A549 (cell line): ENCODE data around the gene BCAT1. TPM values are rescaled to one million over a fixed set of nuclear protein-coding genes. Genes with fewer than 3 reads are reported as not detected.

Experiments used
- ATAC-seq, 2 experiments: fragments of 200-7000 bp in 1 of 2; fragments of >200 bp in 1 of 2; cut with Nextera tagmentation in 1 of 2; cut with Tn5 transposase in 1 of 2; 3 replicates each; pipeline versions ENCODE4 v1.8.0 to v1.9.1; 2018 to 2020; ENCODE audit warnings: mild to moderate bottlenecking in 1 of 2, moderate library complexity in 1 of 2
- CTCF ChIA-PET: fragments of 300-600 bp; sonication (Branson Sonifier 250); formaldehyde crosslinking; extraction: SDS; loops from one replicate; lab custom pipeline; 2021; ENCODE audit warnings: antibody characterized with exemption, inconsistent platforms; lab: Yijun Ruan, JAX
- POLR2A ChIA-PET: fragments of 350-600 bp; formaldehyde crosslinking; extraction: SDS; loops from one replicate; lab custom pipeline; 2021; ENCODE audit warnings: antibody characterized with exemption, inconsistent platforms; lab: Yijun Ruan, JAX
- DNase-seq, 2 experiments: peaks; one replicate each; pipeline versions ENCODE4 v3.0.0 to v3.0.0-alpha.2; 2011 to 2016; ENCODE audit warnings: low read depth in 1 of 2, low spot score in 1 of 2
- FAIRE-seq: peaks from 2 replicates; lab custom pipeline; 2011; peaks lifted over from hg19 to GRCh38; lab: Jason Lieb, UNC
- H3K27ac ChIP-seq, 2 experiments: fragments of >200 bp; sonication (Bioruptor Twin); formaldehyde crosslinking; 3 replicates each; pipeline ENCODE4 v1.5.1; 2016 to 2017
- H3K4me1 ChIP-seq: fragments of >200 bp; sonication (Bioruptor Twin); formaldehyde crosslinking; 3 replicates; pipeline ENCODE4 v1.6.1; 2016
- H3K4me2 ChIP-seq: fragments of >200 bp; sonication (Bioruptor Twin); formaldehyde crosslinking; 3 replicates; pipeline ENCODE4 v1.6.1; 2016
- H3K4me3 ChIP-seq: fragments of >200 bp; sonication (Bioruptor Twin); formaldehyde crosslinking; 3 replicates; pipeline ENCODE4 v1.5.1; 2016
- H3K9me3 ChIP-seq: fragments of >200 bp; sonication (Bioruptor Twin); formaldehyde crosslinking; 3 replicates; pipeline ENCODE4 v1.6.1; 2016
- CBX8 ChIP-seq: fragments of 200-600 bp; sonication (generic); IDR thresholded peaks from 2 replicates; pipeline ENCODE4 v1.6.1; 2016
- CHD4 ChIP-seq: fragments of 200-600 bp; sonication (generic); IDR thresholded peaks from 2 replicates; pipeline ENCODE4 v1.6.1; 2016; ENCODE audit warnings: antibody characterized with exemption, mild to moderate bottlenecking, borderline replicate concordance
- FOSB ChIP-seq: fragments of 250-450 bp; sonication (Bioruptor Pico); IDR thresholded peaks from 2 replicates; pipeline ENCODE4 v1.5.0; 2020; ENCODE audit warnings: mild to moderate bottlenecking, moderate library complexity
- FOSL2 ChIP-seq, 2 experiments: fragments of 450-650 bp in 1 of 2; fragments of >200 bp in 1 of 2; sonication (Bioruptor Twin) in 1 of 2; formaldehyde crosslinking; IDR thresholded peaks; 2 replicates each; pipeline versions ENCODE4 v1.5.0 to v1.6.1; 2016 to 2020; ENCODE audit warnings: mild to moderate bottlenecking in 1 of 2, moderate library complexity in 1 of 2
- FOXS1 ChIP-seq: fragments of 250-450 bp; sonication (Bioruptor Pico); IDR thresholded peaks from 2 replicates; pipeline ENCODE4 v1.5.0; 2020; ENCODE audit warnings: mild to moderate bottlenecking, moderate library complexity
- HEYL ChIP-seq: fragments of 250-450 bp; sonication (Bioruptor Pico); IDR thresholded peaks from 2 replicates; pipeline ENCODE4 v1.8.0; 2021; ENCODE audit warnings: mild to moderate bottlenecking, moderate library complexity
- MAZ ChIP-seq: fragments of 150-350 bp; IDR thresholded peaks from 2 replicates; pipeline ENCODE4 v1.6.1; 2014; ENCODE audit warnings: antibody characterized with exemption, low read depth, low read length, borderline replicate concordance
- SREBF2 ChIP-seq: fragments of 450-650 bp; IDR thresholded peaks from 2 replicates; pipeline ENCODE4 v1.6.1; 2014; ENCODE audit warnings: mild to moderate bottlenecking, moderate library complexity
- ZC3H11A ChIP-seq: fragments of 450-650 bp; IDR thresholded peaks from 2 replicates; pipeline ENCODE4 v1.6.1; 2014; ENCODE audit warnings: antibody characterized with exemption, mild to moderate bottlenecking
- ZFP36 ChIP-seq: fragments of 450-650 bp; IDR thresholded peaks from 2 replicates; pipeline ENCODE4 v1.6.1; 2014; ENCODE audit warnings: borderline replicate concordance; ENCODE audit not compliant: partially characterized antibody
- ZSCAN20 ChIP-seq: fragments of 250-450 bp; sonication (Bioruptor Pico); IDR thresholded peaks from 2 replicates; pipeline ENCODE4 v1.8.0; 2022; ENCODE audit warnings: mild to moderate bottlenecking, moderate library complexity
- WGBS: methylation state at CpG from one replicate; pipeline ENCODE4 v1.1.6; 2017; ENCODE audit errors: missing lambda C conversion rate; 5-methylcytosine and 5-hydroxymethylcytosine counted together
- polyA plus RNA-seq, 4 experiments: library from polyadenylated mRNA; depleted of rRNA in 3 of 4; stranded (reverse); fragments of >200 nt; fragmentation: RNase III in 1 of 4; extraction: RNeasy Plus Mini Kit Qiagen cat#74134 plus additional on column Dnase treatment in 1 of 4; gene quantifications; 2 replicates in 3 of 4; 3 replicates in 1 of 4; pipeline ENCODE4 v1.2.3, GENCODE V29; 2011 to 2017
- TF ChIP-seq, protein P1 (sequence below): fragments of >200 bp; sonication (Bioruptor Twin); formaldehyde crosslinking; IDR thresholded peaks from 3 replicates; pipeline ENCODE4 v1.5.1; 2016
- TF ChIP-seq, protein P2 (sequence below): fragments of 450-650 bp; IDR thresholded peaks from 2 replicates; pipeline ENCODE4 v1.6.1; 2014; ENCODE audit warnings: antibody characterized with exemption

Gene BCAT1
- polyA plus RNA-seq, 2 of the 4 experiments (the other 2 are of a cell fraction): 10.5 to 14.6 TPM

DNA sequence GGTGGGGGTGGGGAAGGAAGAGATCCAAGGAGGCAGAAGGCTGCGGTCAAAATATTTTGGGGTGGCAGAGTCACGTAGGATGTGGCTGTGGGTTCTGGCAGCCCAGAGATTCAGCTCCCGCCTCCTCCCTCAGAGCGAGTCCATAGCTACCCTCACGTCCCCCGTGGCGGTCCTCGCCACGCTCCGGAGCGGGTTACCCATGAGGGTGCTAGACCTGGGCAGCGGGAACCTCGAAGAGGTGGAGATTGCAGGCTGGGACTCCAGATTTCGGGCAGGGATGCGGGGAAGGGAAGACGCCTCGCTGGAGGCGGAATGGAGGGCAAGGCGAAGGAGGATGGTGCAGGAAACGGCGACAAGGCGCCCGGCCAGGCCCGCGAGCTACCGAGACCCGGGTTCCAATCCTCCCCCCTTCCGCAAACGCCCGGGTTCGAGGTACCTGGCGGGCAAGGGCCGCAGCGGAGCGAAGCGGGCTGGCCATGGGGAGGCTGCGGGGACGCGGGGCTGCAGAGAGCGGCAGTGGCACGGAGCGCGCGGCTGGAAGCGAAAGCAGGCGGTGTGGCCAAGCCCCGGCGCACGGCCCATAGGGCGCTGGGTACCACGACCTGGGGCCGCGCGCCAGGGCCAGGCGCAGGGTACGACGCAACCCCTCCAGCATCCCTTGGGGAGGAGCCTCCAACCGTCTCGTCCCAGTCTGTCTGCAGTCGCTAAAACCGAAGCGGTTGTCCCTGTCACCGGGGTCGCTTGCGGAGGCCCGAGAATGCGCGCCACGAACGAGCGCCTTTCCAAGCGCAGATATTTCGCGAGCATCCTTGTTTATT lies 46.2 kb downstream of the BCAT1 start:
- ATAC-seq (no peak), FAIRE-seq (no peak)
- Histone ChIP-seq H3K4me2 (no peak overlapping the region), H3K4me3 (no peak overlapping the region)
- 90% methylated on average over 74 of the region's 74 CpGs for WGBS
- ChIA-PET POLR2A (no interaction called here), CTCF (no interaction called here)
- no peak for TF ChIP-seq ZC3H11A
- TF ChIP-seq FOSL2 (IDR thresholded peaks at IDR 0.05): no peak
- TF ChIP-seq FOSL2 (CRISPR knock-in tag; IDR thresholded peaks at IDR 0.05): no peak
- no peak for TF ChIP-seq CHD4
- TF ChIP-seq FOSB (CRISPR knock-in tag): no peak
- TF ChIP-seq, all 56 proteins: peak for 0
- Histone ChIP-seq H3K9me3 (no peaks in the 10 kb centered on the region), H3K4me1 (peaks cover 10% of the 10 kb centered on the region; the same call in 1 of the 3 replicates), H3K27ac (no peak overlapping the region)
- no peak for DNase-seq

DNA sequence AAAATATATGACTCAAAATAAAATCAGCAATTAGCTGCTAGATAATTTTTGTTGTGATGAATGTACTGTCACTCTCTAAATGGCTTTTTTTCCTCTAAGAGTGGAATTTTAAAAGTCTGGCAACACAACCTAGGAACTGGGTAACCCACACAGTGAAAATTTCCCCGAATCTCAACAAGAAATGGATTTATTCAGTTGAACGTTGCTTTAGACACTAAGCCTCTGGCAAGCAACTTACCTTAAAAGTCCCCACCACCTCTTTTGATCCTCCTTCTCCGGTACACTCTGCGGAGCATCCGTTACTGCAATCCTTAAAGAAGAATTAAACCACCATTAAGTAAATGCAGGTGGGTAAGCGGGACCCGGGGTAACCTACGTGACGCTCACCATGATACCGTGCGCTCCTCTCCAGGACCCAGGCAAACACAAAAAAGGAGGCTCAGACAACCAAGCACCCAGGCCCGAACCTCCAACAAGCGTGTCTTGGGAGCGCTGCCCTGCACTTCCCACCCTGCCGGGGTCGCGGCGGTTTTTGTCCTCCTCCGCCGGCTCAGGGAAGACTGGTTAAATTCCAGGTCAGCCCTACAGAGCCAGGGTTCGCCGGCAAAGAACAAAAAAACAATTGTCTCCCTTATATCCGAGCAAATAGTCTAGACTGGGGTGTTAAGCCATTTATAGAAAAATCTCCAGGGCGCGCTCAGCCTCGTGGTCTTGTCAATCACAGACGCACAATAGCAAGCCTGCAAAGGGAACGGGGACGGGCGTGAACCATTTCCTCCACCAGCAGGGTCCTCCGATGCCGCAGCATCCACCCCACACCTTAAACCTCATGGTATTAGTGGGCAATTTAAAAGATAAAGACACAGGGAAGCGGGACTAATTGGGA lies 47.1 kb downstream of the BCAT1 start:
- ChIA-PET CTCF (no interaction called here), POLR2A (no interaction called here)
- H3K27ac ChIP-seq: no peak overlapping the region
- H3K4me1 ChIP-seq: peaks cover 10% of the 10 kb centered on the region; the same call in 1 of the 3 replicates
- TF ChIP-seq, protein P1, sequence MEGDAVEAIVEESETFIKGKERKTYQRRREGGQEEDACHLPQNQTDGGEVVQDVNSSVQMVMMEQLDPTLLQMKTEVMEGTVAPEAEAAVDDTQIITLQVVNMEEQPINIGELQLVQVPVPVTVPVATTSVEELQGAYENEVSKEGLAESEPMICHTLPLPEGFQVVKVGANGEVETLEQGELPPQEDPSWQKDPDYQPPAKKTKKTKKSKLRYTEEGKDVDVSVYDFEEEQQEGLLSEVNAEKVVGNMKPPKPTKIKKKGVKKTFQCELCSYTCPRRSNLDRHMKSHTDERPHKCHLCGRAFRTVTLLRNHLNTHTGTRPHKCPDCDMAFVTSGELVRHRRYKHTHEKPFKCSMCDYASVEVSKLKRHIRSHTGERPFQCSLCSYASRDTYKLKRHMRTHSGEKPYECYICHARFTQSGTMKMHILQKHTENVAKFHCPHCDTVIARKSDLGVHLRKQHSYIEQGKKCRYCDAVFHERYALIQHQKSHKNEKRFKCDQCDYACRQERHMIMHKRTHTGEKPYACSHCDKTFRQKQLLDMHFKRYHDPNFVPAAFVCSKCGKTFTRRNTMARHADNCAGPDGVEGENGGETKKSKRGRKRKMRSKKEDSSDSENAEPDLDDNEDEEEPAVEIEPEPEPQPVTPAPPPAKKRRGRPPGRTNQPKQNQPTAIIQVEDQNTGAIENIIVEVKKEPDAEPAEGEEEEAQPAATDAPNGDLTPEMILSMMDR: no peak
- no peak for TF ChIP-seq HEYL
- TF ChIP-seq CBX8: no peak
- TF ChIP-seq ZFP36: no peak
- TF ChIP-seq, protein P2, sequence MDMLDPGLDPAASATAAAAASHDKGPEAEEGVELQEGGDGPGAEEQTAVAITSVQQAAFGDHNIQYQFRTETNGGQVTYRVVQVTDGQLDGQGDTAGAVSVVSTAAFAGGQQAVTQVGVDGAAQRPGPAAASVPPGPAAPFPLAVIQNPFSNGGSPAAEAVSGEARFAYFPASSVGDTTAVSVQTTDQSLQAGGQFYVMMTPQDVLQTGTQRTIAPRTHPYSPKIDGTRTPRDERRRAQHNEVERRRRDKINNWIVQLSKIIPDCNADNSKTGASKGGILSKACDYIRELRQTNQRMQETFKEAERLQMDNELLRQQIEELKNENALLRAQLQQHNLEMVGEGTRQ: no peak
- TF ChIP-seq SREBF2: no peak
- no peak for TF ChIP-seq MAZ
- FAIRE-seq: no peak
- no peak overlapping the region; the same call in 2 of the 3 replicates for H3K4me2 ChIP-seq
- ATAC-seq: no peak
- H3K9me3 ChIP-seq: no peaks in the 10 kb centered on the region
- no peak for DNase-seq
- 91% methylated on average over 33 of the region's 33 CpGs for WGBS
- H3K4me3 ChIP-seq: no peak overlapping the region

DNA sequence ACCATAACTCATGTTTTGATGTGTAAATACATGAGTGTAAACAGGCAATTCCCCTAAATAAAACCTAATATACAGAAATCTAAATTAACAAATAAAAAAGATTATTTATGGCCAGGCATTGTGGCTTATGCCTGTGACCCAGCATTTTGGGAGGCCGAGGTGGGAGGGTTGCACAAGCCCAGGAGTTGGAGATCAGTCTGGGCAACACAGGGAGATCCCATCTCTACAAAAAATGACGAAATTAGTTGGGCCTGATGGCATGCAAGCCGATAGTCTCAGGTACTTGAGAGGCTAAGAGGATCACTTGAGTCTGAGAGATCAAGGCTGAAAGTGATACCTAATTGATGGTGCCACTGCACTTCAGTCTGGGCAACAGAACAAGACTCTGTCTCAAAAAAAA lies 48.7 kb downstream of the BCAT1 start:
- ChIA-PET POLR2A (no interaction called here), CTCF (interaction anchor here (0.6 to 0.8 kb wide), 2 partner anchors 12 to 13 kb away, joined by 3 to 4 read pairs; no protein-coding TSS in a partner anchor)
- no peaks in the 10 kb centered on the region for H3K9me3 ChIP-seq
- TF ChIP-seq MAZ (no peak), ZSCAN20 (CRISPR knock-in tag) (no peak), FOXS1 (CRISPR knock-in tag) (no peak), FOSB (CRISPR knock-in tag) (no peak)
- H3K4me1 ChIP-seq: peaks cover 10% of the 10 kb centered on the region; the same call in 1 of the 3 replicates
- WGBS: 73% methylated on average over 3 of the region's 3 CpGs
- ATAC-seq (no peak), FAIRE-seq (no peak), DNase-seq (no peak)
- no peak overlapping the region for H3K4me2 ChIP-seq
- no peak overlapping the region for H3K4me3 ChIP-seq
- H3K27ac ChIP-seq: no peak overlapping the region
